Mucosa of rectum (tissue), 2 donors: ENCODE data around the gene HOXA13.
A peak's percentile ranks its signal among the peaks of the same experiment; 100 is the strongest.

Experiments used
- H3K27ac ChIP-seq, 2 donors: one replicate each; pipeline ENCODE4 v1.7.0; 2013; ENCODE audit warnings: inconsistent platforms in 2 of 2, low read depth in 2 of 2, low read length in 2 of 2
- H3K27me3 ChIP-seq, 2 donors: one replicate each; pipeline ENCODE4 v1.7.0; 2013; ENCODE audit warnings: low read length in 2 of 2; ENCODE audit not compliant: control insufficient read depth in 2 of 2, insufficient read depth in 2 of 2
- H3K36me3 ChIP-seq, 2 donors: one replicate each; pipeline ENCODE4 v1.7.0; 2013; ENCODE audit warnings: low read length in 2 of 2; ENCODE audit not compliant: control insufficient read depth in 2 of 2, insufficient read depth in 2 of 2
- H3K4me1 ChIP-seq, 2 donors: one replicate each; pipeline ENCODE4 v1.7.0; 2013; ENCODE audit warnings: low read length in 2 of 2, mild to moderate bottlenecking in 1 of 2; ENCODE audit not compliant: control insufficient read depth in 2 of 2, insufficient read depth in 2 of 2
- H3K4me3 ChIP-seq, 2 donors: one replicate each; pipeline ENCODE4 v1.7.0; 2013; ENCODE audit warnings: low read length in 2 of 2
- H3K9ac ChIP-seq, 2 donors: one replicate each; pipeline ENCODE4 v1.7.0; 2013; ENCODE audit warnings: low read length in 2 of 2, low read depth in 1 of 2, mild to moderate bottlenecking in 1 of 2
- H3K9me3 ChIP-seq, 2 donors: one replicate each; pipeline ENCODE4 v1.7.0; 2013; ENCODE audit warnings: low read length in 2 of 2; ENCODE audit not compliant: control insufficient read depth in 2 of 2
- donor health status: healthy.
- donor health status: Normal muscosa, but diverticular disease.

HOXA13 gene

GRCh38 chr7:27185854-27186667 lies 13.8 kb downstream of the HOXA13 start:
- no peaks in the 10 kb centered on the region for H3K9me3 ChIP-seq
- peaks cover 62 to 81% of the 10 kb centered on the region in 2 donors for H3K4me1 ChIP-seq
- peak overlapping the region; percentile 83 to 87 for H3K4me3 ChIP-seq
- peak overlapping the region; percentile 94 to 96 for H3K9ac ChIP-seq
- peak overlapping the region; percentile 91 to 93 for H3K27ac ChIP-seq
- no peaks in the 10 kb centered on the region for H3K36me3 ChIP-seq
- H3K27me3 ChIP-seq = peaks cover 10 to 30% of the 10 kb centered on the region in 2 donors

- peaks cover 10 to 32% of the 10 kb centered on the region in 2 donors for H3K27me3 ChIP-seq
- peak within 1 kb of the TSS; percentile 94 to 96 for H3K9ac ChIP-seq
- H3K9me3 ChIP-seq = no peaks in the 10 kb centered on the region
- H3K4me3 ChIP-seq = peak within 1 kb of the TSS; percentile 83 to 87
- no peaks in the 10 kb centered on the region for H3K36me3 ChIP-seq
- H3K4me1 ChIP-seq = peaks cover 65 to 82% of the 10 kb centered on the region in 2 donors
- H3K27ac ChIP-seq = peak within 1 kb of the TSS; percentile 91 to 93
These were observed 14.7 kb downstream of the HOXA13 start, which contains the start of gene HOXA11 for GRCh38 chr7:27185013-27185853. HOXA11 (minus strand) TSS chr7:27185232; CDS start chr7:27185144, 88 bp downstream.

DNA sequence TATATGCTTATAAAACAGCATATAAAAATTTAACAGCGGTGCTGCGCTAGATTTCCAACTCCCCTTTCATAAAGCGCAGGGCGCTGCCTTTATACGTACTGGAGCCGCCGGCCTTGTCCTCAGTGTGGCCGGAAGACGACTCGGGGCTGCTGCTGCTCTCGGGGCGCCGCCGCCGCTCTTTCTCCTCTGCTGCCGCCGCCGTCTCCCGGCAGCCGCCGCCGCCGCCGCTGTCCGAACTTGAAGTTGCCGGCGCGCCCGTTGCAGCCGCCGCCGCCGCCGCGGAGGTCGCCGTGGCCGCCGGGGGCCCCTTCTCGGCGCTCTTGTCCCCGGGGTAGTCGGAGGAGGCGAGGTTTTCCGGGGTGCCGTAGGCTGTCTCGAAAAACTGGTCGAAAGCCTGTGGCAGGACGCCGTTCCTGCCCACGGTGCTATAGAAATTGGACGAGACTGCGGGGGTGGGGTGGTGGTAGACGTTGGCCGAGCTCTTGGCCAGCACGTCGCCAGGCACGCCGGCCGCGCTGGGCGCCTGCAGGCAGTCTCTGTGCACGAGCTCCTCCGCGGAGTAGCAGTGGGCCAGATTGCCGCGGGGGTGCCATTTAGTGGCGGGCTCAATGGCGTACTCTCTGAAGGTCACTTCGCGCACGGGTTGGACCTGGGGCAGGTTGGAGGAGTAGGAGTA lies 15.4 kb downstream of the HOXA13 start:
- Histone ChIP-seq H3K27ac (peak overlapping the region; percentile 91 to 93), H3K9me3 (no peaks in the 10 kb centered on the region), H3K4me1 (peaks cover 57 to 76% of the 10 kb centered on the region in 2 donors), H3K27me3 (peaks cover 10 to 27% of the 10 kb centered on the region in 2 donors), H3K4me3 (peak overlapping the region; percentile 83 to 87), H3K9ac (peak overlapping the region; percentile 94 to 96), H3K36me3 (no peaks in the 10 kb centered on the region)

DNA sequence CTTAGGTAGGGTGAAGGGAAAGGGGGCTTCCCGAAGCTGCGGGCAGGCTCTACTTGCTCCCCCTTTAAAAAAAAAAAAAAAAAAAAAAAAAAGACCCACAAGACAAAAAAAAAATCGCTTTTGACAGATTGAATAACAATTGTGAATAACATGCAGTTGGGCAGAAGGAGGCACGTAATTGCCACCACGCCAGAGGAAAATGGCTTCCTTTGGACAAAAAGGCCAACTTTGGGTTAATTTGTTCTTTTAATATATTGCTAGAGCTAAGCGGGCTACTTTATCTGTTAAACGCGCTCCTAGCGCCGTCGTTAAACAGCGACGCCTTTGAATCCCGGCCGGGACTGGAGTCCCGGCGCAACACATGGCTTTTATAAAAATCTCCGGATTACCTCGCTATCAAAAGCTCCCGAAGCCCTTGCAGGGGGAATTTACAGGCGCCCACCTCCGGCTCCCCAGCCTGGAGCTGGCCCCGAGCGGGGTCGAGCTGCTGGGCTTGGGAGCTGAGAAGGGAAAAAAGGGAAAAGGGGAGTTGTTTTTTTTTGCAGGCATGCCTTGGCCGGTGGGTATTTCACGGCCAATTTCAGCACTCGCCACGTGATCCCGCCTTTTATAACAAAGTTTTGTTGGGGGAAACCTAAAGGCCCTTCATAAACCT lies 16.1 kb downstream of the HOXA13 start:
- Histone ChIP-seq H3K4me3 (peak overlapping the region; percentile 71 to 83), H3K27me3 (peaks cover 10 to 25% of the 10 kb centered on the region in 2 donors), H3K36me3 (no peaks in the 10 kb centered on the region), H3K4me1 (peaks cover 53 to 72% of the 10 kb centered on the region in 2 donors), H3K27ac (peak overlapping the region; percentile 91 to 93), H3K9me3 (no peaks in the 10 kb centered on the region), H3K9ac (peak overlapping the region; percentile 80 to 96)

DNA sequence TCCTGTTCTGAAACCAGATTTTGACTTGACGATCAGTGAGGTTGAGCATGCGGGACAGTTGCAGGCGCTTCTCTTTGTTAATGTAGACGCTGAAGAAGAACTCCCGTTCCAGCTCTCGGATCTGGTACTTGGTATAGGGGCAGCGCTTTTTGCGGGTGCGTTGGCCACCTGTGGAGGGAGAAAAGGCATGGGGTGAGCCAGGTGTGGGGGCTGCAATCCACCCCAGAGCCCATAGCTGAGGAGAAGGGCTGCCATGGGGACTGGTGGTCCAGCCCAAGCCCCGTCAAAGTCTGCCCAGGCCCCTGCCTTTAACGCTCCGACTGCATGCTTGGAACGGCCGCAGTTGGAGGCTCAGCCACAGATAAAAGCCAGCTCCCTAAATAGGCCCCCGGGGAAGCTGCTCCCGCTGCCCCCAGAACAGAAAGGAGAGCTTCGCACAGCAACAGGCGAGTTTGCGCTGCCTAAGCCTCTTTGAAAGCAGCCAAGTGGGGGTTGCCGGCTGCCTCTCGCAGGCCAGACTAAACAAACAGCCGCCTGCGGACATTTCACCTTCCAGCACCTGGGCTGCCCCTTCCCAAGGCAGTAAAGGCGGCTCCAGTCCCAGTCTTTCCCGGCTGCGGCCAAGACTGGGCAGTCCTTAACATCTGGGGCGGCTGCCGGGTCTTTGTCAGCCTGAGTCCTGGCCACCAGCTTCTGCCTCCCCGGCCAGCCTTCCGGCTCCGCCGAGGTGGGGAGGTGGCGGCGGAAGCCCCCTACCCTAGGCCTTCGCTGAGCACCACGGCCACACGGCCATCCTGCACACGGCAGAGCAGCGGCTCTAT lies 16.8 kb downstream of the HOXA13 start:
- peaks cover 8 to 25% of the 10 kb centered on the region in 2 donors for H3K27me3 ChIP-seq
- no peaks in the 10 kb centered on the region for H3K36me3 ChIP-seq
- H3K27ac ChIP-seq = peak overlapping the region; percentile 91 to 93
- no peaks in the 10 kb centered on the region for H3K9me3 ChIP-seq
- peak overlapping the region; percentile 80 to 96 for H3K9ac ChIP-seq
- H3K4me3 ChIP-seq = peak overlapping the region; percentile 71 to 83
- peaks cover 49 to 69% of the 10 kb centered on the region in 2 donors for H3K4me1 ChIP-seq

DNA sequence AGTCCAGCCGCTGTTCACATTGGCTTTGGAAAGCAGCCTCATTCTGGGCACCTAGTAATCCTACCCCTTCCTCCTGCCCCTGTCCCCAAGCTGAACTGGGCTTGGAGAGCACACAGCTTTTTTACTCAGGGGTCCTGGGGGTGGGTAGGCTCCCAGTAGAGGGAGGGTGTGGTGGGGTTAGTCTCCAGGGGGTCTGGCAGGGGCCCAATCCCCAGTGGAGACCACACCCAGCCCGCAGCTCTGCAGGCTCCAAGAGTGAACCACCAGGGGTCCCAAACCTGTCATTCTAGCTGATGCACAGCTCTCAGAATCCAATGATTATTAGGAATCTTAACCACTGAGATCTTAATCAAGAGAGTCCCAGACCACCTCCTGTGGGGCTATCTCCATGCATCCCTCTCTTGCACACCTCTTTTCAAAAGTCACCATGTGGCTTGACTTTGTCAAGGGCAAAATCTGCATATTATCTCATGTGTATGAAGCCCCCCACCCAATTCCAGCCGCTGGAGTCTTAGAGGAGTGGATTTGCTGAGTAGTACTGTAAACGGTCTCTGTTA lies 17.5 kb downstream of the HOXA13 start:
- Histone ChIP-seq H3K4me3 (peak overlapping the region; percentile 71 to 83), H3K9me3 (no peaks in the 10 kb centered on the region), H3K36me3 (no peaks in the 10 kb centered on the region), H3K9ac (peak overlapping the region; percentile 80 to 96), H3K4me1 (peaks cover 43 to 67% of the 10 kb centered on the region in 2 donors), H3K27ac (peak overlapping the region; percentile 46 to 93), H3K27me3 (peaks cover 5 to 20% of the 10 kb centered on the region in 2 donors)

GRCh38 chr7:27181795-27182275 lies 18.1 kb downstream of the HOXA13 start:
- Histone ChIP-seq H3K9ac (peak overlapping the region; percentile 12 to 80), H3K27ac (peak overlapping the region; percentile 46 to 93)

DNA sequence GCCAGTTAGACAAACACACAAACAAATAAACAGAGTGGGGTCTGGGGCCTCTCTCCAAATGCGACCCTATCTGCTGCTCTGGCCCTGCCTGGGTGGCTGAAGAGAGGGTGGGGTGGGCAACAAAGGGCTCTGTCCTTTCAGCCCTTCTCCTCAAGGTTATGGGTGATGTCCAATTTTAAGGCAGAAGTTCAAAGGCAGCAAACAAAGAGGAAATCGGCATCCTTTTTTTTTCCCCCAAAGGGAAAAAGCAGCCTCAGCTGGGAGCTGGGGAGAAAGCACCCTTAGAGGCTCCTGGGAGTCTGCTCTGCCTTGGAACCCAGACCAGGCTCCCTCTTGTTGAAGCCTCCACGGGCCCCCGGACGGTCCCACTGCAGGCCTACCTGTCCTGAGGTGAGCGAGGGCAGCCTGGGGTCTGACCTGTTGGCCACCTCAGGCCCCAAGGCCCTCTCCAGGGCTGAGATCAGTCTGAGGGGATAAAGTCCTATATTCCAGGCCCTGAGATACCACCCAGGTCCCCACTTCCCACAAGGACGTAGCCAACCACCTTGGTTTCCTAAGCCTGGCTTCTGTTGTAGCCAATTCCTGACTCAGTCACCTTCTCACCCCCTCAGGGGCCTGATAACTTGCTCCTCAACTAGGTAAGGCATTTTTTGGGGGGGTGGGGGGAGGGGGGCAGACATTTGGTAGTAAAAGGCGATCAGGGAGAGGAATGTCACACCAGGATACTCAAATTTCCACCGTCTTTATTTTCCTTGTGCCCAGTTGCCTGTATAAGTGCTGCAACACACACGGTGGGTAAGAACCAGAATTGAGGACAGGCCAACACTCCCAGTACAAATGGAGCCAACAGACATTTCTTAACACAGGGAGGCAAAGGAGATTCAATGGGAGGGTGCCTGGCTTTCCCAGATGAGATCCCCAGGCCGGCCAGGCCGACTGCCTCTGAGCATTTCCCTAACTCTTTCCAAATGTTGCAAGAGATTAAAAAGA lies 19.2 kb downstream of the HOXA13 start:
- Histone ChIP-seq H3K4me3 (peak overlapping the region; percentile 31 to 47), H3K27ac (peak overlapping the region; percentile 96), H3K36me3 (no peaks in the 10 kb centered on the region), H3K27me3 (peaks cover 5 to 21% of the 10 kb centered on the region in 2 donors), H3K9ac (peak overlapping the region; percentile 47 to 96), H3K9me3 (no peaks in the 10 kb centered on the region), H3K4me1 (peaks cover 42 to 72% of the 10 kb centered on the region in 2 donors)

More at GRCh38 chr7:27181795-27182275, 18.1 kb downstream of the HOXA13 start:
- H3K4me3 ChIP-seq = peak overlapping the region; percentile 4 to 14
- H3K4me1 ChIP-seq = peaks cover 43 to 69% of the 10 kb centered on the region in 2 donors
- H3K36me3 ChIP-seq = no peaks in the 10 kb centered on the region
- peaks cover 5 to 20% of the 10 kb centered on the region in 2 donors for H3K27me3 ChIP-seq
- H3K9me3 ChIP-seq = no peaks in the 10 kb centered on the region
